T-helper 2 cell treated with Interferon-gamma antibody and Interleukin-4, amounts not matched to agents 5 μg/mL and 100 μg/mL, for 36 hours (primary cell): Measurements from ENCODE around the gene GARIN1A.
"Not testable (repeated sequence)": the region's sequence is repeated elsewhere in the genome, so short reads cannot be mapped to it uniquely, and the experiment has no call there.

ENCODE experiments used
- DNase-seq: peaks from one replicate; pipeline ENCODE4 v3.0.0; 2021; ENCODE audit warnings: low spot score
- H3K27ac Mint-ChIP-seq: one replicate; pipeline ENCODE4 v1.8.0; 2021; ENCODE audit warnings: mild to moderate bottlenecking, mixed read lengths
- H3K27me3 Mint-ChIP-seq: one replicate; pipeline ENCODE4 v1.8.0; 2021; ENCODE audit warnings: low read depth, mixed read lengths
- H3K36me3 Mint-ChIP-seq: one replicate; pipeline ENCODE4 v1.8.0; 2021; ENCODE audit warnings: low read depth, mixed read lengths
- H3K4me1 Mint-ChIP-seq: one replicate; pipeline ENCODE4 v1.8.0; 2021; ENCODE audit warnings: low read depth, mixed read lengths
- H3K4me3 Mint-ChIP-seq: one replicate; pipeline ENCODE4 v1.8.0; 2022; ENCODE audit warnings: mild to moderate bottlenecking, moderate library complexity, mixed read lengths
- H3K9me3 Mint-ChIP-seq: one replicate; pipeline ENCODE4 v1.8.0; 2021; ENCODE audit warnings: mixed read lengths

GARIN1A gene

DNA sequence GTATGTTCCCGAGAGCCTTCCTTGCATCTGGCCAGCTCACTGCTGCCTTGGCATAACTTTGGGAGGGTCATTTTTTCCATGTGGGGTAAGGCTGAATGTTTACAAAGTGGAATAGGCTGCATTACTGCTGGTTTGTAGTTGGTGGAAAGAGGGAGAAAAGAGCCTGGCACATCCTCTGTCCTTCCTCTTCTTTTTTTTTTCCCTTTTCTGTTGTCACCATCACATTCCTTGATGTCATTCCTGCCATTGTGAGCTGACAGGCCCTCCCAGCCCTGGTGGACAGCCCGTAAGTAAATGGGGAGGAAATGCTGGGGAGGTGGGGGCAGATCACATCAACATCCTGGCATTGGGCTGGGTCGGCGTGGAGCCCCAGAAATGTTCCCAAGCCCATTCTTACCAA is at the start of gene GARIN1A:
TSS of gene GARIN1A (plus strand) at position 301 of the 400 bp plus-strand sequence. CDS start 106 bp downstream, outside the sequence.
- Mint-ChIP-seq H3K4me3 (no peak within 1 kb of the TSS), H3K4me1 (no peaks in the 10 kb centered on the region), H3K36me3 (no peaks in the 10 kb centered on the region), H3K27me3 (peaks cover 11% of the 10 kb centered on the region), H3K9me3 (no peaks in the 10 kb centered on the region), H3K27ac (no peak within 1 kb of the TSS)
- no peak for DNase-seq

DNA sequence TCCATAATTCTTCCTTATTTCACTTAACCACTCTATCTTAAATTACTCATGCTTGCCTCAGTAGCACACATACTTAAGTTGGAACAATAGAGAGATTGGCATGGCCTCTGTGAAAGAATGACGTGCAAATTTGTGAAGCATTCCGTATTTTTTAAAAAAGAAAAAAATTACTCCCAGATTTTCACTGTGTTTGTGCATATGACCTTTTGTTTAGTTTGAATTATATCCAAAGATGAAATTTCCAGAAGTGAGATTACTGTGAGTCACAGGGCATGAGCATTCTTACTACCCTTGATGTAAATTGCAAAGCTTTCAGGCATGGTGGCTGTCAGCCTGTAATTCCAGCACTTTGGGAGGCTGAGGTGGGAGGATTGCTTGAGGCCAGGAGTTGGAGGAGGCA is 45.0 kb upstream of the GARIN1A start:
- H3K36me3 Mint-ChIP-seq, result peaks cover 31% of the 10 kb centered on the region
- H3K27me3 Mint-ChIP-seq, H3K4me1 Mint-ChIP-seq, H3K27ac Mint-ChIP-seq, H3K9me3 Mint-ChIP-seq, H3K4me3 Mint-ChIP-seq, DNase-seq: not testable (repeated sequence)

DNA sequence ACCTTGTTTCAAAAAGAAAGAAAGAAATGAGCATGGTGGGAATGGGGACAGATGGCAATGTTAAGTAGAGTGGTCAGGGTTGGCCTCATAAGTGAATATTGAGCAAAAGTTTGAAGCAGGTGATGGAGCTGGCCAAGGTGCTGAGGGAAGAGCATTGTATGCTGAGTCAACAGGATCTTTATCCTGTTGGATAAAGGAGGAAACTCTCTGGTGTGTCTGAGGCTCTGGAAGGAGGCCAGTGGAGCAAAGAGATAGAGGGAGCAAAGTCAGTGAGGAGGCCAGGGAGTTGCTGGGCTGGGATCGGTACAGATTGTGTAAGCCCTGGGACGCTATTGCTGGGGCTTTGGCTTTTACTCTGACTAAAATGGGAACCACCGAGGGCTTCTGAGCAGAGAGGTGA is 38.2 kb upstream of the GARIN1A start:
- peaks cover 42% of the 10 kb centered on the region for H3K36me3 Mint-ChIP-seq
- H3K9me3 Mint-ChIP-seq, DNase-seq, H3K4me1 Mint-ChIP-seq, H3K4me3 Mint-ChIP-seq, H3K27ac Mint-ChIP-seq, H3K27me3 Mint-ChIP-seq: not testable (repeated sequence)

DNA sequence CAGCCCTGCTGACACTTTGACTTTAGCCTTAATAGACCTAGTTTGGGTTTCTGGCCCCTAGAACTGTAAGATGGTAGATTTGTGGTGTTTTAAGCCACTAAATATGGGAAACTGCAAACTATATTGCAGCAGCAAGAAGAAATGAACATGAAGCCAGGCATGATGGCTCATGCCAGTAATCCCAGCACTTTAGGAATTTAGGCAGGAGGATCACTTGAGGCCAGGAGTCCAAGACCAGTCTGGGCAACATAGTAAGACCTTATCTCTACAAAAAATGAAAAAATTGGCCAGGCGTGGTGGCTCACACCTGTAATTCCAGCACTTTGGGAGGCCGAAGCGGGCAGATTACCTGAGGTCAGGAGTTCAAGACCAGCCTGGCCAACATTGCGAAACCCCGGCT is 26.9 kb upstream of the GARIN1A start:
- H3K36me3 Mint-ChIP-seq, result peaks cover 16% of the 10 kb centered on the region
- not testable (repeated sequence) for H3K9me3 Mint-ChIP-seq, H3K4me3 Mint-ChIP-seq, H3K27me3 Mint-ChIP-seq, H3K27ac Mint-ChIP-seq, DNase-seq, H3K4me1 Mint-ChIP-seq

DNA sequence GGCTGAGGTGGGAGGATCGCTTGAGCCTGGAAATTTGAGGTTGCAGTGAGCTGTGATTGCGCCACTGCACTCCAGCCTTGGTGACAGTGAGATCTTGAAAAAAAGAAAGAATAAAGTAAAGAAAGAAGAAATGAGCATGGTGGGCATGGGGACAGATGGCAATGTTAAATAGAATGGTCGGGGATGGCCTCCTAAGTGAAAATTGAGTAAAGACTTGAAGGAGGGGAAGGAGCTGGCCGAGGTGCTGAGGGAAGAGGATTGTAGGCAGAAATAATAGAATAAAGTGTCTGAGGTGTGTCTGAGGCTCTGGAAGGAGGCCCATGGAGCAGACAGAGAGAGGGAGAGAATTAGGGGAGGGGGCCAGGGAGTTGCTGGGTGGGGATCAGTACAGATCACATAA is 26.2 kb upstream of the GARIN1A start:
- DNase-seq, H3K27ac Mint-ChIP-seq, H3K27me3 Mint-ChIP-seq, H3K9me3 Mint-ChIP-seq, H3K4me1 Mint-ChIP-seq, H3K4me3 Mint-ChIP-seq: not testable (repeated sequence)
- peaks cover 16% of the 10 kb centered on the region for H3K36me3 Mint-ChIP-seq

DNA sequence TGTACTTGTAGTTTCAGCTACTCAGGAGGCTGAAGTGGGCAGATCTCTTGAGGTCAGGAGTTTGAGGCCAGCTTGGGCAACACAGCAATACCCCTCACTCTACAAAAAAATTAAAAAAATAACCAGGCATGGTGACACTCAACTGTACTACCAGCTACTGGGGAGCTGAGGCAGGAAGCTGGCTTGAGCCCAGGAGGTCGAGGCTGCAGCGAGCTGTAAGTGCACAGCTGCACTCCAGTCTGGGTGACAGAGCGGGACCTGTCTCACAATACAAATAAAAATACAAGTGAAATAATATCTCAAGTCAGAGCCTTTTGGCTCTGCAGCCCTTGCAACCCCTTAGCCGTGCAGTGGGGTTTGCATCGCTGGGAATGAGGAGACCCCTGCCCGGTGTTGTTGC is 25.2 kb upstream of the GARIN1A start:
- not testable (repeated sequence) for H3K27ac Mint-ChIP-seq, H3K9me3 Mint-ChIP-seq, H3K27me3 Mint-ChIP-seq, H3K4me1 Mint-ChIP-seq, H3K4me3 Mint-ChIP-seq, DNase-seq
- H3K36me3 Mint-ChIP-seq, result peaks cover 16% of the 10 kb centered on the region

DNA sequence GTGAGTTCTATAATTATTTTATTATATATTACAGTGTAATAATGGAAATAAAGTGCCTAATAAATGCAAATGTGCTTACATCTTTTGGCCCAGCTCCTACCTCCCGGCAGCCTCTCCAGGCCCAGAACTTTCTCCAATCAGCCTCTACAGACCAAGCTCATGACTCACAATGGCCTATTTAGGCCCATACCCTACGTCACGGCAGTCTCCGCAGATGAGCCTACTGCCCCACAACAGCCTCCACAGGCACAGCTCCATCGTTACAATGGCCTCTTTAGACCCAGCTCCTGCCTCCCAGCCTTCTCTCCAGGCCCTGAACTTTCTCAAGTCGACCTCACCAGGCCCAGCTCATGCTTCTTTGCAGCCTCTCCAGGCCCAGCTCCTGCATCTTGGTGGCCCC is 21.0 kb upstream of the GARIN1A start:
- H3K4me3 Mint-ChIP-seq, H3K9me3 Mint-ChIP-seq, H3K27me3 Mint-ChIP-seq, DNase-seq, H3K27ac Mint-ChIP-seq, H3K4me1 Mint-ChIP-seq, H3K36me3 Mint-ChIP-seq: not testable (repeated sequence)

DNA sequence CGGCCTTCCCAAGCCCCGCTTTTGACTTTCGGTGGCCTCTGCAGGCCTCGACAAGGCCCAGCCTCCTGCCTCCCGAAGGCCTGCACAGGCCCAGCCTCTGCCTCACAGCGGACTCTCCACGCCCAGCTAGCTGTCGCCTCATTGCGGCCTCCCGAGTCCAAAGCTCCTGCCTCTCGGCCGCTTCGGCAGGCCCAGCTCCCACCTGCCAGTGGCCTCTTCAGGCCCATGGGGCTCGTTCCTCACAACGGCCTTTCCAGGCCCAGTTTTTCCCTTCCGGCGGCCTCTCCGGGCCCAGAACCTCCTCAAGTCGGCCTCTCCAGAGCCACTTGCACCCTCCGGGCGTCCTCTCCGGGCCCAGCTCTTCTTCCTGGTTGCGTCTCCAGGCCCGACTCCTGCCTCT is 19.5 kb upstream of the GARIN1A start:
- not testable (repeated sequence) for H3K4me1 Mint-ChIP-seq, H3K4me3 Mint-ChIP-seq, H3K9me3 Mint-ChIP-seq, H3K36me3 Mint-ChIP-seq, H3K27ac Mint-ChIP-seq, H3K27me3 Mint-ChIP-seq, DNase-seq

DNA sequence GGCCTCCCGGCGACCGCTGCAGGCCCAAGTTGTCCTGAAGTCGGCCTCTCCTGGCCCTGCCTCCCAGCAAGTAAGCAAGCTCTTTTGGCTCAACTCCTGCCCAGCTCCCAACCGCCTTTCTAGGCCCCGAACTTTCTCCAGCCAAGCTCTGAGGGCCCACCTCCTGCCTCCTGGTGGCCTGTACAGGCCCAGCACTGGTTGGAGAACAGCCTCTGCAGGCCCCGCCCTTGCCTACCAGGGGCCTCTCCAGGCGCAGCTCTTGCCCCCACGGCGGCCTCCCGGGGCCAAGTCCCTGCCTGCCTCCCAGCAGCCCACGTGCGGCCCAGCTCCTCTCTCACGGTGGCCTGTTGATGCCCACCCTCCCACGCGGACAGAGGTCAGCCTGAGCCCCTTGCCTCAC is 18.9 kb upstream of the GARIN1A start:
- not testable (repeated sequence) for H3K36me3 Mint-ChIP-seq, H3K4me1 Mint-ChIP-seq, H3K4me3 Mint-ChIP-seq, DNase-seq, H3K27ac Mint-ChIP-seq, H3K9me3 Mint-ChIP-seq, H3K27me3 Mint-ChIP-seq

DNA sequence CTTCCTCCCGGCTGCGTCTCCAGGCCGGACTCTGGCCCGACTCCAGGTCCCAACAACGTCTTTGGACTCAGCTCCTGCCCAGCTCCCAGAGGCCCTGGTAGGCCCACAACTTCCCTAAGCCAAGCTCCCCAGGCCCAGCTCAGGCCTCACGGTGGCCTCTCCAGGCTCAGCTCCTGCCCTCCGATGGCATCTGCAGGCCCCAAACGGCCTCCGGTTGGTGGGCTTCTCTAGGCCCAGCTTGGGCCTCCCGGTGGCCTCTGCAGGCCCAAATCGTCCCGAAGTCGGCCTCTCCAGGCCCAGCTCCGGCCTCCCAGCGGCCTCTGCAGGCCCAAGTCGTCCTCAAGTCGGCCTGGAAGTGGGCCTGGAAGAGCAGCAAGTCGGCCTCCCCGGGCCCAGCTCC is 18.0 kb upstream of the GARIN1A start:
- not testable (repeated sequence) for DNase-seq, H3K27me3 Mint-ChIP-seq, H3K4me3 Mint-ChIP-seq, H3K27ac Mint-ChIP-seq, H3K9me3 Mint-ChIP-seq, H3K4me1 Mint-ChIP-seq, H3K36me3 Mint-ChIP-seq

DNA sequence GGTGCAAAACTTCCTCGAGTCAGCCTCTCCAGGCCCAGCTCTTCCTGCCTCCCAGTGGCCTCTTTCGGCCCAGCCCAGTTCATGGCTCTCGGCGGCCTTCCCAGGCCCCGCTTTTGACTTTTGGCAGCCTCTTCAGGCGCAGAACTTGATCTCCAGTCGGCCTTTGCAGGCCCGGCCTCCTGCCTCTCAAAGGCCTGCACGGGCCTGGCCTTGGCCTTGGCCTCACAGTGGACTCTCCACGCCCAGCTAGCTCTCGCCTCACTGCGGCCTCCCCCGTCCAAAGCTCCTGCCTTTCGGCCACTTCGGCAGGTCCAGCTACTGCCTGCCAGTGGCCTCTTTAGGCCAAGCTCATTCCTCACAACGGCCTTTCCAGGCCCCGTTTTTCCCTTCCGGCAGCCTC is 17.6 kb upstream of the GARIN1A start:
- not testable (repeated sequence) for DNase-seq, H3K27me3 Mint-ChIP-seq, H3K27ac Mint-ChIP-seq, H3K36me3 Mint-ChIP-seq, H3K9me3 Mint-ChIP-seq, H3K4me3 Mint-ChIP-seq, H3K4me1 Mint-ChIP-seq

DNA sequence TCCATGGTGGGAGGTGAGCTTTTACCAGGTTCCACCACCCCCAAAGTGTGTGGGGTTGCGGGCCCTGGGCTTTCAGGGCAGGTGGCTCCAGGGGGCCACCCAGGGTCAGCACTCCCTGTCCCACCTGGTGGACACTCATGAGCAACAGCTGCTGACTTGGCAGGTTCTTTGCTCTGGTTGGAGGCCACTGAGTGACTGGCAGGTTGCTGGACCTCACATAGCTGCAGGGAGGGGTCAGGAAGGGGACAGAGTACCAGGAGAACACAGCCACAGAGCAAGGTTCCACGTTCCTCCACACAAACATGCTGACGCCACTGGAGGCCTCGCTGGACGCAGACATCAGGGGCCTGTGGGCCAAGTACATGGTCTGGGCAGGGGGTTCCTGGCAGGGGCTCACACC is 13.7 kb upstream of the GARIN1A start:
- peaks cover 29% of the 10 kb centered on the region for H3K36me3 Mint-ChIP-seq
- not testable (repeated sequence) for H3K27me3 Mint-ChIP-seq, H3K27ac Mint-ChIP-seq, DNase-seq, H3K4me3 Mint-ChIP-seq, H3K4me1 Mint-ChIP-seq
- H3K9me3 Mint-ChIP-seq, result peaks cover 25% of the 10 kb centered on the region

DNA sequence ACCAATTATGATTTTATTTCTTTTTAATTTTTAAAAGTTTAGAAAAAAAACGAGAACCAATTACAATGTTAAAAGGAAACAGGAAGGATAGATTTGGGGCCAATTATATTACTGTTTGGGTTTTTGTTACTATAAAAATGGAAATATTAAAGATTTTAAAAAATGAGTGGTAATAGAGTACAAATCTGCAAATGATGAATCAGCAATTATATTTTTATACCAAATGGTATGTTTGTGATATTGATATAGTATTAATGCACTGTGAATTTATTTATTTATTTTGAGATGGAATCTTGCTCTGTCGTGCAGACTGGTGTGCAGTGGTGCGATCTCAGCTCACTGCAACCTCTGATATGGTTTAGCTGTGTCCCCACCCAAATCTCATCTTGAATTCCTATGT is 11.5 kb upstream of the GARIN1A start:
- Mint-ChIP-seq H3K9me3 (peaks cover 25% of the 10 kb centered on the region), H3K27ac (no peak overlapping the region), H3K4me1 (no peaks in the 10 kb centered on the region), H3K36me3 (peaks cover 26% of the 10 kb centered on the region), H3K27me3 (no peaks in the 10 kb centered on the region), H3K4me3 (no peak overlapping the region)
- DNase-seq, result no peak

DNA sequence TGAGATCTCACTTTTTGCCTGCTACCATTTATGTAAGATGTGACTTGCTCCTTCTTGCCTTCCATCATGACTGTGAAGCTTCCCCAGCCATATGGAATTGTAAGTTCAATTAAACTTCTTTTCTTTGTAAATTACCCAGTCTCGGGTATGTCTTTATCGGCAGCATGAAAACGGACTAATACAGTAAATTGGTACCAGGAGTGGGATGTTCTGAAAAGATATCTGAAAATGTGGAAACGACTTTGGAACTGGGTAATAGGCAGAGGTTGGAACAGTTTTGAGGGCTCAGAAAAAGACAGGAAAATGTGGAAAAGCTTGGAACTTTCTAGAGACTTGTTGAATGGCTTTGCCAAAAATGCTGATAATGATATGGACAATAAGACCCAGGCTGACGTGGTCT is 10.6 kb upstream of the GARIN1A start:
- Mint-ChIP-seq H3K36me3 (peaks cover 26% of the 10 kb centered on the region), H3K27ac (no peak overlapping the region), H3K9me3 (peaks cover 25% of the 10 kb centered on the region), H3K27me3 (no peaks in the 10 kb centered on the region), H3K4me1 (no peaks in the 10 kb centered on the region), H3K4me3 (no peak overlapping the region)
- DNase-seq, result no peak

DNA sequence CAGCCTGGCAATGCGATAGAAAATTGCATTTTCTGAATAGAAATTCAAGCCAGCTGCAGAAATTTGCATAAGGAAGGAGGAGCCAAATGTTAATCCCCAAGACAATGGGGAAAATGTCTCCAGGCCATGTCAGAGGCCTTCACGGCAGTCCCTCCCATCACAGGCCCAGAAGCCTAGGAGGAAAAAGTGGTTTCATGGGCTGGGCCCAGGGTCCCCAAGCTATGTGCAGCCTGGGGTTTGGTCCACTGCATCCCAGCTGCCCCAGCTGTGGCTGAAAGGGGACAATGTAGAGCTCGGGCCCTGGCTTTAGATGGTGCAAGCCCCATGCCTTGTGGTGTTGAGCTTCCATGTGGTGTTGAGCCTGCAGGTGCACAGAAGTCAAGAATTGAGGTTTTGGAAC is 10.0 kb upstream of the GARIN1A start:
- H3K27ac Mint-ChIP-seq, result no peak overlapping the region
- peaks cover 25% of the 10 kb centered on the region for H3K9me3 Mint-ChIP-seq
- peaks cover 26% of the 10 kb centered on the region for H3K36me3 Mint-ChIP-seq
- no peak overlapping the region for H3K4me3 Mint-ChIP-seq
- no peaks in the 10 kb centered on the region for H3K4me1 Mint-ChIP-seq
- no peak for DNase-seq
- no peaks in the 10 kb centered on the region for H3K27me3 Mint-ChIP-seq

DNA sequence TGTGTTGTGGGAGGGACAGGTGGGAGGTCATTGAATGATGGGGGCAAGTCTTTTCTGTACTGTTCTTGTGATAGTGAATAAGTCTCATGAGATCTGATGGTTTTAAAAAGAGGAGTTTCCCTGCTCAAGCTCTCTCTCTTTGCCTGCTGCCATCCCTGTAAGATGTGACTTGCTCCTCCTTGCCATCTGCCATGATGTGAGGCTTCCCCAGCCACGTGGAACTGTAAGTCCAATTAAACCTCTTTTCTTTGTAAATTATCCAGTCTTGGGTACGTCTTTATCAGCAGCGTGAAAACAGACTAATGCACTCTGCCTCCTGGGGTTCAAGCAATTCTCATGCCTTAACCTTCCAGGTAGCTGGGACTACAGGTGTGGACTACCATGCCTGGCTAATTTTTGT is 8.9 kb upstream of the GARIN1A start:
- peaks cover 26% of the 10 kb centered on the region for H3K36me3 Mint-ChIP-seq
- not testable (repeated sequence) for H3K27me3 Mint-ChIP-seq, H3K4me1 Mint-ChIP-seq, H3K4me3 Mint-ChIP-seq, DNase-seq, H3K27ac Mint-ChIP-seq
- H3K9me3 Mint-ChIP-seq, result peaks cover 25% of the 10 kb centered on the region
